Uterus (tissue), 4 donors: ENCODE data around the gene ZDHHC8. TPM values are rescaled to one million over a fixed set of nuclear protein-coding genes. Genes with fewer than 3 reads are reported as not detected.

ENCODE experiments used
- DNase-seq, 2 donors: peaks; one replicate each; pipeline ENCODE4 v3.0.0-alpha.2; 2019 to 2020
- H3K27ac ChIP-seq, 2 donors: fragments of 200-600 bp; sonication (generic); 1 replicate in 1 of 2; 2 replicates in 1 of 2; pipeline ENCODE4 v1.5.1; 2016 to 2018
- H3K27me3 ChIP-seq, 2 donors: fragments of 200-600 bp; sonication (generic); one replicate each; pipeline ENCODE4 v1.5.1; 2018 to 2019; ENCODE audit warnings: control low read depth in 1 of 2
- H3K36me3 ChIP-seq, 2 donors: fragments of 200-600 bp; sonication (generic); one replicate each; pipeline ENCODE4 v1.5.1; 2019; ENCODE audit warnings: control low read depth in 1 of 2
- H3K4me1 ChIP-seq, 2 donors: fragments of 200-600 bp; sonication (generic); one replicate each; pipeline ENCODE4 v1.5.1; 2018 to 2019; ENCODE audit warnings: control low read depth in 1 of 2
- H3K4me3 ChIP-seq, 2 donors: fragments of 200-600 bp; sonication (generic); 1 replicate in 1 of 2; 2 replicates in 1 of 2; pipeline ENCODE4 v1.5.1; 2018 to 2019; ENCODE audit warnings: mild to moderate bottlenecking in 1 of 2
- H3K9me3 ChIP-seq, 2 donors: fragments of 200-600 bp; sonication (generic); one replicate each; pipeline ENCODE4 v1.5.1; 2019; ENCODE audit warnings: control low read depth in 1 of 2
- POLR2A ChIP-seq, 2 donors: fragments of 450-650 bp; IDR thresholded peaks; one replicate each; pipeline ENCODE4 v1.6.1; 2016; ENCODE audit warnings: antibody characterized with exemption in 2 of 2, mild to moderate bottlenecking in 1 of 2, moderate library complexity in 1 of 2
- intact Hi-C: fragments of 100-400 bp; cut with DNase I; formaldehyde crosslinking; loops from one replicate; pipeline ENCODE4 v1.15.1; 2023; ENCODE audit warnings: low total_unique reads
- total RNA-seq, 4 donors: library from RNA; depleted of rRNA in 3 of 4; stranded (reverse); fragments of >200 nt in 3 of 4; gene quantifications; one replicate each; pipeline versions ENCODE4 v1.1.0 to v1.2.4, GENCODE V29; 2014 to 2023
- TF ChIP-seq, protein P1 (sequence below), 4 experiments: fragments of 200-600 bp in 2 of 4; fragments of 450-650 bp in 2 of 4; sonication (generic) in 2 of 4; IDR thresholded peaks; one replicate each; pipeline ENCODE4 v1.5.1; 2016 to 2019; ENCODE audit warnings: antibody characterized with exemption in 4 of 4, mild to moderate bottlenecking in 2 of 4, moderate library complexity in 1 of 4
- donor health status: DM: yes; HTN: yes; CAD: no.

Gene ZDHHC8
- total RNA-seq, 4 donors from 2014 or later, result 2.4 to 87.9 (median 20.1) TPM

DNA sequence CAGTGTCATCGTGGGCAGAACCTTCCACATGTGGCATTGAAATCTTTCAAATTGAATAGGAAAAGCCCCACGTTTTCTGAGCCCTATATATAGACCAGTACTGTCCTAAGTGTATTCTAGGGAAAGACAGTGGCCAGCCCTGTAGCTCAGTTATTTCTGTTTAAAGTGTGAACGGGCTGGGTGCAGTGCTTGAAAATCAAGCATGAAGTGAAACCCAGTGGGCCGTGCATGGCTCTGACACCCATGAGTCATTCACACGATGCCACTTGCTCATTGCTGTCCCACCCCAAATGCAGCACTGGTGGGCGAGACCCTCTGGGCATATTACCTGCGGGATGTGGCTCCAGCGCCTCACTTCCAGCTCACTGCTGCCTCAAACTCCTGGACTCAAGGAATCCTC lies 49.0 kb downstream of the ZDHHC8 start:
- no peaks in the 10 kb centered on the region for H3K36me3 ChIP-seq
- no peaks in the 10 kb centered on the region for H3K4me1 ChIP-seq
- no peaks in the 10 kb centered on the region for H3K27me3 ChIP-seq
- H3K9me3 ChIP-seq, result no peaks in the 10 kb centered on the region
- H3K4me3 ChIP-seq, result no peak overlapping the region
- TF ChIP-seq, protein P1, sequence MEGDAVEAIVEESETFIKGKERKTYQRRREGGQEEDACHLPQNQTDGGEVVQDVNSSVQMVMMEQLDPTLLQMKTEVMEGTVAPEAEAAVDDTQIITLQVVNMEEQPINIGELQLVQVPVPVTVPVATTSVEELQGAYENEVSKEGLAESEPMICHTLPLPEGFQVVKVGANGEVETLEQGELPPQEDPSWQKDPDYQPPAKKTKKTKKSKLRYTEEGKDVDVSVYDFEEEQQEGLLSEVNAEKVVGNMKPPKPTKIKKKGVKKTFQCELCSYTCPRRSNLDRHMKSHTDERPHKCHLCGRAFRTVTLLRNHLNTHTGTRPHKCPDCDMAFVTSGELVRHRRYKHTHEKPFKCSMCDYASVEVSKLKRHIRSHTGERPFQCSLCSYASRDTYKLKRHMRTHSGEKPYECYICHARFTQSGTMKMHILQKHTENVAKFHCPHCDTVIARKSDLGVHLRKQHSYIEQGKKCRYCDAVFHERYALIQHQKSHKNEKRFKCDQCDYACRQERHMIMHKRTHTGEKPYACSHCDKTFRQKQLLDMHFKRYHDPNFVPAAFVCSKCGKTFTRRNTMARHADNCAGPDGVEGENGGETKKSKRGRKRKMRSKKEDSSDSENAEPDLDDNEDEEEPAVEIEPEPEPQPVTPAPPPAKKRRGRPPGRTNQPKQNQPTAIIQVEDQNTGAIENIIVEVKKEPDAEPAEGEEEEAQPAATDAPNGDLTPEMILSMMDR (IDR thresholded peaks at IDR 0.05), result no peak
- no peak for TF ChIP-seq POLR2A (IDR thresholded peaks at IDR 0.05)
- H3K27ac ChIP-seq, result no peak overlapping the region
- intact Hi-C loops, result no loop called here
- no peak for DNase-seq

DNA sequence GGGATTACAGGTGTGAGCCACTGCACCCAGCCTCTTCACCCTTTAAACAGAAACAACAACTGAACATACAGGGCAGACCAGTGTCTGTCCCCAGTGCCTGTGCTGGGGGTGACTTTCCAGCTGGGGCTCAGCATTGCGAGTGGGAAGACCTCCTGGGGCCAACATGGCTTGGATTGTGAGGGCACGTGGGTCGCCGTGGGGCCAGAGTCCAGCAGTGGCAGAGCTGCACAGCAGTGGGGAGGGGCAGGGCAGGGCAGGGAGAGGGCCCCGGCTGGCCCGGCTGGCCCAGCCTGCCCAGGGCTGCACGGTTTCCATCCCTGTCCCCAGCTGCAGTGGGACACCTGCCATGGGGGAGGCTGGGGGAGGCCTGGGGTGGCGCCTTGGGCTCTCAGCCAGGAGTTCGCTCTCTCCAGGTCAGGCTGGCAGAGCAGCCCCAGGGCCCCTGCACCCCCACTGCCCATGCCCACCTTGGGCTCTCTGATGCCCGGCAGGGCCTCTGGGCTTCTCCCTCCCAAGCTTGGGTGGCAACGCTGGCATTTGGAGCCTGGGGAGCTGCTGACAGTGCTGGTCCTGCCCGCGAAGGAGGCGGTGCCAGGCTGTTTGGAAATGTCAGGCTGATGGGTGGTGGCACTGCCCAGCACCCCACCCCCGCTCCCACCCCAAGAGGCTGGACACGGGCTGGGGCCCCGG lies 49.7 kb downstream of the ZDHHC8 start:
- intact Hi-C loops, result no loop called here
- no peak for DNase-seq
- Histone ChIP-seq H3K27ac (no peak overlapping the region), H3K4me3 (no peak overlapping the region), H3K9me3 (no peaks in the 10 kb centered on the region), H3K4me1 (no peaks in the 10 kb centered on the region), H3K36me3 (no peaks in the 10 kb centered on the region), H3K27me3 (no peaks in the 10 kb centered on the region)
- TF ChIP-seq POLR2A (IDR thresholded peaks at IDR 0.05), result no peak
- TF ChIP-seq, protein P1 (IDR thresholded peaks at IDR 0.05), result no peak

DNA sequence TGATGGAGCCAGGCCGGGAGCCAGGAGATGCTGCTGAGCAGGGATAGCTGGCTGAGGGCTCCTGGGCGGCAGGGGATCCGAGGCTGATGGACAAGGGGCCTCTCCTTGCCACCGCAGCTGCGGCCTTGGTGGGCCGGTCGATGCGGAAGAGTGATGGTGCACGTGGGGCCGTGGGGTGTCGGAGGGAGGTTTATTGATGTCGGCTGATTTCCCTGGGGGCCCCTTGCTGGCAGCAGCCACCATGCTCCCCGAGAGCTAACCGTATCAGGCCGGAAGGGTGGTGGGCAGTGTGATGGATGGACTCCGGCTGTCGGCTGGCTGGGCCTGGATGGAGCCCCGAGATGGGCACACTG lies 50.3 kb downstream of the ZDHHC8 start:
- H3K4me3 ChIP-seq, result no peak overlapping the region
- DNase-seq, result no peak
- TF ChIP-seq POLR2A (IDR thresholded peaks at IDR 0.05), result no peak
- TF ChIP-seq, protein P1 (IDR thresholded peaks at IDR 0.05), result no peak
- H3K27ac ChIP-seq, result no peak overlapping the region
- H3K36me3 ChIP-seq, result no peaks in the 10 kb centered on the region
- H3K9me3 ChIP-seq, result no peaks in the 10 kb centered on the region
- H3K4me1 ChIP-seq, result no peaks in the 10 kb centered on the region
- intact Hi-C loops, result no loop called here
- H3K27me3 ChIP-seq, result no peaks in the 10 kb centered on the region

DNA sequence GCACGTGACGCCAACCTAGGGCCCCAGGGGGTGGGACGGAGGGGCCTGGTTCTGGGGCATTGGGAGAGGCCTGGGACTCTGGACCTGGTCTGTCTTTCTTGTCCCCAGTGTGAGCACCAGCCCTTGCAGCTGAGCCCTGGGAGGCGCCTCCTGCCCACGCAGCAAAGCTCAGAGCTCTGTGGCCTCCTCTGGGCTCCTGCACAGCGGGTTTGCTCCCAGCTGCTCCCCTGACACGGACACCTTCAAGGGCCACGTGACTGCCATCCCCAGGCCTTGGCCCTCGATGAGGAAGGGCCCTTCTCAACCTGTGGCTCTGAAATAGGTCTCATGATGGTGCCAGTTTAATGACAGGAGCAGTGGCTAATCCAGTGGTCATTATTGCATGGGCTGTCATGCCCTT lies 50.8 kb downstream of the ZDHHC8 start:
- intact Hi-C loops, result no loop called here
- Histone ChIP-seq H3K4me3 (no peak overlapping the region), H3K27ac (no peak overlapping the region), H3K36me3 (no peaks in the 10 kb centered on the region), H3K27me3 (no peaks in the 10 kb centered on the region), H3K9me3 (no peaks in the 10 kb centered on the region), H3K4me1 (no peaks in the 10 kb centered on the region)
- DNase-seq, result no peak
- TF ChIP-seq POLR2A (IDR thresholded peaks at IDR 0.05), result no peak
- TF ChIP-seq, protein P1 (IDR thresholded peaks at IDR 0.05), result no peak

DNA sequence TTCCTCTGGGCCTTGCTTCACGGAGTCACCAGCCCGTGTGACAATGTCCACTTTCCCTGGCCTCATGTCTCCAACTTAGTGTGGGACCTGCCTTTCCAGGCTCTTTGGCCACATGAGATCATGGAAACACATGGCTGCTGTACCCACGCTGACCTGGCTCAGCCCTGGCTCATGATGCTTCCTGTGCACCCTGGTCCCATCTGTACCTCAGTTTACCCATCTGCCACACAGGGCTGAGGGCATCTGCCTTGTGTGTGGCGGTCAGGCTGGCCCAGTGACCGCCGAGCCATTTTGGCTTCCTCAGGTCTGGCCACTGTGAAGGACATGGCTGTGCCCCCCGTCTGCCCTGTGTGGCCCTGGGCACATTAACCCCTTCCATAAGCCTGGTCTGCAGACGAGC lies 51.5 kb downstream of the ZDHHC8 start:
- intact Hi-C loops, result no loop called here
- no peaks in the 10 kb centered on the region for H3K36me3 ChIP-seq
- H3K4me3 ChIP-seq, result no peak overlapping the region
- H3K27me3 ChIP-seq, result no peaks in the 10 kb centered on the region
- H3K9me3 ChIP-seq, result no peaks in the 10 kb centered on the region
- no peak overlapping the region for H3K27ac ChIP-seq
- no peak for DNase-seq
- no peak for TF ChIP-seq POLR2A (IDR thresholded peaks at IDR 0.05)
- TF ChIP-seq, protein P1 (IDR thresholded peaks at IDR 0.05), result no peak
- no peaks in the 10 kb centered on the region for H3K4me1 ChIP-seq
